HG02840 (cell line): ENCODE results near the gene PPP2R5A.

Source experiments
- ATAC-seq: cut with Tn5 transposase; IDR thresholded peaks from one replicate; pipeline ENCODE4 v1.9.1; 2021; ENCODE audit warnings: mild to moderate bottlenecking, moderate library complexity, moderate number of reproducible peaks; ENCODE audit not compliant: unreplicated experiment, low FRiP score

PPP2R5A gene

GRCh38 chr1:212401838-212402582, 116.8 kb downstream of the PPP2R5A start:
- ATAC-seq: no peak

- no peak for ATAC-seq
These were observed 117.6 kb downstream of the PPP2R5A start for GRCh38 chr1:212402666-212403321.

GRCh38 chr1:212410231-212410820, 125.1 kb downstream of the PPP2R5A start:
- ATAC-seq: no peak
